ENCODE results near the gene CTDP1. TPM values are rescaled to one million over a fixed set of nuclear protein-coding genes. Genes with fewer than 3 reads are reported as not detected.

CTDP1 gene
- total RNA-seq, 3 donors from 2014 or later: 28.6 to 37.4 (median 30.1) TPM

DNA sequence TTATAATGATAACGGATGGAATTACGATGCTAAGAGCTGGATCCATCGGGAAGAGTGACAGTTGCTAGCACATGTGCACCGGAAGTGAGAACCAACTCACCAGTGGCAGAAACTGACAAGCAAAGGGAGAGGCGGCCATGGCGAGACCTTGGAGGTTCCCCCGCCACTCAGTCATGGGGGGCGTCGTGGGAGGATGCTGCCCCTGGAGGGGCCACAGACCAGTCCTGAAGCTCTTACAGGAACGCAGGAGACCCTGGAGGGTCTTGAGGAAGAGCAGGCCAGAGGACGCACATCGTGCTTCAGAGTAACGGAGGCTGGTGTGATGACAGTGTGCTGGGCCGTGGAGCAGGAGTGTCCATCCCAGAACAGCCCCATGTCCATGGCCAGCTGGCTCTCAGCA is 65.0 kb downstream of the CTDP1 start:
- no peaks in the 10 kb centered on the region for H3K4me1 ChIP-seq (ENCODE audit: low read depth)
- DNase-seq (no peak), ATAC-seq (no peak)
- TF ChIP-seq, protein P1, sequence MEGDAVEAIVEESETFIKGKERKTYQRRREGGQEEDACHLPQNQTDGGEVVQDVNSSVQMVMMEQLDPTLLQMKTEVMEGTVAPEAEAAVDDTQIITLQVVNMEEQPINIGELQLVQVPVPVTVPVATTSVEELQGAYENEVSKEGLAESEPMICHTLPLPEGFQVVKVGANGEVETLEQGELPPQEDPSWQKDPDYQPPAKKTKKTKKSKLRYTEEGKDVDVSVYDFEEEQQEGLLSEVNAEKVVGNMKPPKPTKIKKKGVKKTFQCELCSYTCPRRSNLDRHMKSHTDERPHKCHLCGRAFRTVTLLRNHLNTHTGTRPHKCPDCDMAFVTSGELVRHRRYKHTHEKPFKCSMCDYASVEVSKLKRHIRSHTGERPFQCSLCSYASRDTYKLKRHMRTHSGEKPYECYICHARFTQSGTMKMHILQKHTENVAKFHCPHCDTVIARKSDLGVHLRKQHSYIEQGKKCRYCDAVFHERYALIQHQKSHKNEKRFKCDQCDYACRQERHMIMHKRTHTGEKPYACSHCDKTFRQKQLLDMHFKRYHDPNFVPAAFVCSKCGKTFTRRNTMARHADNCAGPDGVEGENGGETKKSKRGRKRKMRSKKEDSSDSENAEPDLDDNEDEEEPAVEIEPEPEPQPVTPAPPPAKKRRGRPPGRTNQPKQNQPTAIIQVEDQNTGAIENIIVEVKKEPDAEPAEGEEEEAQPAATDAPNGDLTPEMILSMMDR (IDR thresholded peaks at IDR 0.05): no peak
- H3K36me3 ChIP-seq (ENCODE audit: low read depth): no peaks in the 10 kb centered on the region
- no peak overlapping the region for H3K4me3 ChIP-seq
- intact Hi-C loops (cut with DNase I, micrococcal nuclease): no loop called here
- H3K9me3 ChIP-seq: no peaks in the 10 kb centered on the region

DNA sequence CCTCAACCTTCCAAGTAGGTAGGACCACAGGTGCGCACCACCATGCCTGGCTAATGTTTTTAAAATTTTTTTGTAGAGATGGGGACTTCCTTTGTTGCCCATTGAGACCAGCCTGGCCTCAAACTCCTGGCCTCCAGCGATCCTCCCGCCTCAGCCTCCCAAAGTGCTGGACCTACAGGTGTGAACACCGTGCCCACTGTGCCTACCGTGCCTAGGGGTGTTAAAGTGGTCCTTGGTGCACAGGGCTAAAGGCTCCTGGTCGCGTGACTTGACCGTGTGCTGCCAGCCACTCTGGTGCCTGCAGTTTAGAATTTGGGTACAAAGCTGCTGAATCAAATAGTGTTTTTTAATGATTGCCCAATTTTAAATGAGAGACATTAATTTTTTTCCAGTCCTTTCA is 67.1 kb downstream of the CTDP1 start:
- no peak for ATAC-seq
- Histone ChIP-seq H3K4me3 (no peak overlapping the region), H3K36me3 (ENCODE audit: low read depth) (no peaks in the 10 kb centered on the region), H3K4me1 (ENCODE audit: low read depth) (peaks cover 4% of the 10 kb centered on the region), H3K9me3 (no peaks in the 10 kb centered on the region)
- intact Hi-C loops (cut with DNase I, micrococcal nuclease): no loop called here
- no peak for DNase-seq
- TF ChIP-seq, protein P1 (IDR thresholded peaks at IDR 0.05): no peak

DNA sequence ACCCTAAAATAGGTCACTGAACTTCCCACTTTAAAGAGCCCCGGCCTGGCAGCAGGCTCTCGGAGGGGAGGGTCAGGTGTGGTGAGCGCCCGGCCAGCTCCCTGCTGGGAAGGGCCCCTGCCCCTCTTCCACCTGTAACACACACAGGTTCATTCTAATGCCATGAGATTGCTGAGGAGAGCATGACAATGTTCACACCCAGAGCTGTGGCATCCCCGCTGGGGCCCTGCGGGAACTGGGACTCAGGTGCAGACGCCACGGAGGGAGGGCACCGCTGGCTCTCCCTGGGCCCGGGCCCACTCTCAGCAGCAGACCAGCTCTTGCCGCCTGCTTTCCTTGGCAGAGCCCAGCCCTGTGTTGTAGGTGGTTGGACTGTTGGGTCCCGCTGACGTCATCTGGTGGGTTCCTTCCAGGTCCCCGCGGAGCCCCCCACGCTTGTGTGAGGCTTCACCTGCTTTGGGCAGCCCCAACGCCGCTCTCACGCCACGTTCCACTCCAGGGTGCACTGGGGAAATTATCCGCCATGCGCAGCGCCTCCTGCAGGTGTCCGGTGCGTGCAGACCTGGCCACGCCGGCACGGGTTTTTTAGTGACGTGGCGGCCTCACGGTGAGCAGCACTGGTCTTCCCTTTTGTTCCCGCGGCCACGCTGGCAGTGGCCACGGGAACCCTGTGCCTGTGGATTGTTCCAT is 67.7 kb downstream of the CTDP1 start:
- Histone ChIP-seq H3K36me3 (ENCODE audit: low read depth) (no peaks in the 10 kb centered on the region), H3K4me3 (no peak overlapping the region), H3K4me1 (ENCODE audit: low read depth) (peaks cover 4% of the 10 kb centered on the region), H3K9me3 (no peaks in the 10 kb centered on the region)
- DNase-seq (peak in 1 of 3 donors; percentile 50), ATAC-seq (no peak)
- intact Hi-C loops (cut with DNase I, micrococcal nuclease): no loop called here
- TF ChIP-seq, protein P1 (IDR thresholded peaks at IDR 0.05): no peak

DNA sequence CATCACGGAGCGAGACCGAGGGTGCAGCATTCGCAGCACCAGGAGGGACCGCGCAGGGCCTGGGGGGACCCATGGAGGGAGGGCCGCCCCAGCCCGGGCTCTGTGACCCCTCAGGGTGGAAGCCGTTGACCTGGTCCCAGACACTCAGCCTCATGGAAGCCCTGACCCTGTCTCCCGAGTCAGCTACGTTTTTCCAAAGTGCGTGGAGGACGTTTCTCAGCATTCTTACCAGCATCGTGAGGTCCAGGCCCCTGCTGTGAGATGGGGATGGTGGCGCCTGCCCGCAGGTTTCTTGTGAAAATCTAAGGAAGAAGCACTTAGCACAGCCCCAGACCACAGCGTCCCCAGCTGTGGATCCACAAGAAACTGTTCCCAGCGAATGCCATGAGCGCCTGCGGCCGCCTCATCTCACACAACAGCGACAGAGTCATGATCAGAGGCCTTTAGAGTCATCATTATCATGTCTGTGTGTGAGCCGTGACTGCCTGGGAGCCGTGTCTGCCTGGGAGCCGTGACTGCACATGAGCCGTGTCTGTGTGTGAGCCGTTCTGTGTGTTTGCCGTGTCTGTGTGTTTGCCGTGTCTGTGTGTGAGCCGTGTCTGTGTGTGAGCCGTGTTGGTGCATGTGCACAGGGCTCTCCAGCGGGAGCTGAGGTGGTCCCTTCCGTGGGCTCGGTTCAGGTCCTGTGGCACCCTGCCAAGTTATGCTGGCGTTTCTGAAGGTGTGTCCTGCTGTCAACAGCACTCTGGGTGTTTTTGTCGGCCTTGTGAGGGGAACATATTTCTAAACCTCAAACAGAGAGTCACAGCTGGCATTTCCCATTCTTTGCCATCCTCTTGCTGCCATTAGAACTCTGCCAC is 68.9 kb downstream of the CTDP1 start:
- no peak for ATAC-seq
- peaks cover 4% of the 10 kb centered on the region for H3K4me1 ChIP-seq (ENCODE audit: low read depth)
- intact Hi-C loops (cut with DNase I, micrococcal nuclease): no loop called here
- peak in 1 of 3 donors; percentile 28 for DNase-seq
- TF ChIP-seq, protein P1 (IDR thresholded peaks at IDR 0.05): no peak
- no peaks in the 10 kb centered on the region for H3K9me3 ChIP-seq
- no peaks in the 10 kb centered on the region for H3K36me3 ChIP-seq (ENCODE audit: low read depth)
- no peak overlapping the region for H3K4me3 ChIP-seq

DNA sequence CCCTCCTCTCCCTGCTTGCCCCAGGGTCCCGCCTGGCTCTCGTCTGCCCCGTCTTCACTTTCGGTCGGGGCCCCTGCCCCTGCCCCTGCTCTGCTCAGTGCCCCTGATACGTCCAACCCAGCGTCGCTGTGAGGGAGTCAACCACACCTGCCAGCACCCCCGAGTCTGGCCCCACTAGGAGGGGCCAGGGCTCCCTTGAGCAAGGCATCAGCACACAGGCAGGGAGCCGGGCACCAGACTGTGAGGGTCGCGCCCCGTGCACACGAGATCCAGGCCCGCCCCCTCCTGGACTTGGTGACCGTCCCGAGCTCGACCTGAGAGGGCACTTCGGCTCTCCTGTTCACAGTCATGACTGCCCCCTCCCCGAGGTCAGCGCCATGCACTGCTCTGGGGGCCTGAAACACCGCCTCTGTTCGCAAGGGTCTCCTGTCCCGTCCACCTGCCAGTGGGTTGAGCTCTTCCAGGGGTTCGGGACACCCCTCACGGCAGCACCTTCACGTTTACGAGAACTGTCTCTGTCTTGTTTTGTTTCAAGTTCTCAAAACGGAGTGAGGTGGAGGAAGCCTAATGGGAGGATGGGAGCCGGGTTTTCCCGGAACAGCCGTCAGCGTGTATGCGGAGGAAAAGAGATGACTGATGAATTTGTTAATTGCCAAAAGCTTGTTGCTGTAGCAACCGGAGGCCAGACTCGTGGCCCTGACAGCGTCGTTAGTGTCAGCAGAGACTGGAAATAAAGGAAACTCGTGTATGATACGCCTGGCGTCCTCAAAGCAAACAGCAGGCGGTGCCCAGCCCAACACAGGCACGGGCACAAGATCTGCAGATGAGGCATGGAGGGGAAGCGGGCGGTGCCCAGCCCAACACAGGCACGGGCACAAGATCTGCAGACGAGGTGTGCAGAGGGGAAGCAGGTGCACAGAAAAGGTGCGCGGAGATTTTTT is 69.9 kb downstream of the CTDP1 start:
- TF ChIP-seq, protein P1 (IDR thresholded peaks at IDR 0.05): no peak
- Histone ChIP-seq H3K36me3 (ENCODE audit: low read depth) (peaks cover 4% of the 10 kb centered on the region), H3K4me3 (no peak overlapping the region), H3K9me3 (no peaks in the 10 kb centered on the region), H3K4me1 (ENCODE audit: low read depth) (peaks cover 4% of the 10 kb centered on the region)
- DNase-seq: peak in 1 of 3 donors; percentile 46
- no peak for ATAC-seq
- intact Hi-C loops (cut with DNase I, micrococcal nuclease): no loop called here

Measured in mucosa of descending colon (tissue), 3 donors.